Esophagus squamous epithelium (tissue), 5 donors: ENCODE measurements around the gene TAOK3. TPM values are rescaled to one million over a fixed set of nuclear protein-coding genes. Genes with fewer than 3 reads are reported as not detected.

Experiments used
- DNase-seq: peaks from one replicate; lab custom pipeline; 2025; lab: John Stamatoyannopoulos, UW
- H3K27ac ChIP-seq, 4 donors: fragments of 200-600 bp; sonication (generic); one replicate each; pipeline ENCODE4 v1.5.1; 2016 to 2019; ENCODE audit warnings: mild to moderate bottlenecking in 1 of 4
- H3K27me3 ChIP-seq, 4 donors: fragments of 200-600 bp; sonication (generic); 1 replicate in 3 of 4; 2 replicates in 1 of 4; pipeline versions ENCODE4 v1.5.1 to v1.6.0; 2017 to 2021; ENCODE audit warnings: antibody characterized with exemption in 1 of 4
- H3K36me3 ChIP-seq, 3 donors: fragments of 200-600 bp; sonication (generic); one replicate each; pipeline ENCODE4 v1.5.1; 2016 to 2019
- H3K4me1 ChIP-seq, 3 donors: fragments of 200-600 bp; sonication (generic); one replicate each; pipeline ENCODE4 v1.5.1; 2017 to 2019
- H3K4me3 ChIP-seq, 4 donors: fragments of 200-600 bp; sonication (generic); 1 replicate in 3 of 4; 2 replicates in 1 of 4; pipeline ENCODE4 v1.5.1; 2016 to 2019; ENCODE audit warnings: mild to moderate bottlenecking in 2 of 4, moderate library complexity in 1 of 4
- H3K9me3 ChIP-seq, 3 donors: fragments of 200-600 bp; sonication (generic); one replicate each; pipeline ENCODE4 v1.5.1; 2016 to 2019
- CTCF ChIP-seq, 6 experiments: fragments of 450-650 bp in 4 of 6; fragments of 200-600 bp in 2 of 6; sonication (generic) in 2 of 6; IDR thresholded peaks; one replicate each; pipeline ENCODE4 v1.5.1; 2016 to 2019; ENCODE audit warnings: antibody characterized with exemption in 6 of 6, mild to moderate bottlenecking in 4 of 6, moderate library complexity in 4 of 6
- POLR2A ChIP-seq, 4 donors: fragments of 450-650 bp; IDR thresholded peaks; one replicate each; pipeline ENCODE4 v1.6.1; 2017; ENCODE audit warnings: antibody characterized with exemption in 4 of 4, mild to moderate bottlenecking in 4 of 4, moderate library complexity in 3 of 4
- WGBS, 2 donors: methylation state at CpG; one replicate each; pipeline ENCODE4 v1.1.5; 2018; 5-methylcytosine and 5-hydroxymethylcytosine counted together
- intact Hi-C: fragments of 100-400 bp; cut with DNase I; formaldehyde crosslinking; loops from one replicate; pipeline ENCODE4 v1.15.0; 2022
- total RNA-seq, 4 donors: library from RNA; depleted of rRNA; stranded (reverse); fragments of >200 nt; gene quantifications; one replicate each; pipeline ENCODE4 v1.1.0, GENCODE V29; 2016
- donor health status: DM: yes; HTN: yes; CAD: no.

The TAOK3 gene
- total RNA-seq, 4 donors from 2014 or later: 13.7 to 27.7 (median 21.1) TPM

GRCh38 chr12:118189741-118190191 is 182.9 kb downstream of the TAOK3 start:
- Histone ChIP-seq H3K4me1 (peaks cover 0 to 49% (median 15%) of the 10 kb centered on the region in 3 donors), H3K36me3 (peaks cover 0 to 18% (median 0%) of the 10 kb centered on the region in 3 donors), H3K9me3 (no peaks in the 10 kb centered on the region), H3K4me3 (peak overlapping the region; percentile 0 to 56 (median 28)), H3K27ac (peak overlapping the region; percentile 40 to 82 (median 80)), H3K27me3 (no peaks in the 10 kb centered on the region)
- TF ChIP-seq POLR2A (IDR thresholded peaks at IDR 0.05): no peak
- TF ChIP-seq CTCF (IDR thresholded peaks at IDR 0.05): no peak
- DNase-seq: no peak
- 22 to 28% methylated on average over 12 to 13 of the region's 14 CpGs for WGBS, 2 donors
- intact Hi-C loops: no loop called here

GRCh38 chr12:118188690-118189371 is 183.9 kb downstream of the TAOK3 start:
- intact Hi-C loops: no loop called here
- Histone ChIP-seq H3K27me3 (no peaks in the 10 kb centered on the region), H3K4me1 (peaks cover 0 to 49% (median 15%) of the 10 kb centered on the region in 3 donors), H3K9me3 (no peaks in the 10 kb centered on the region), H3K27ac (peak overlapping the region; percentile 16 to 82 (median 64)), H3K36me3 (peaks cover 0 to 9% (median 0%) of the 10 kb centered on the region in 3 donors), H3K4me3 (peak overlapping the region in 3 of 4 donors; percentile 2 to 46 (median 30))
- WGBS, 2 donors: 35 to 41% methylated on average over 10 of the region's 10 CpGs
- TF ChIP-seq POLR2A (IDR thresholded peaks at IDR 0.05) (no peak), CTCF (IDR thresholded peaks at IDR 0.05) (no peak)
- DNase-seq: no peak

GRCh38 chr12:118187751-118188435 is 184.8 kb downstream of the TAOK3 start:
- Histone ChIP-seq H3K36me3 (no peaks in the 10 kb centered on the region), H3K4me3 (peak overlapping the region in 1 of 4 donors; percentile 2), H3K27me3 (no peaks in the 10 kb centered on the region), H3K27ac (peak overlapping the region in 3 of 4 donors; percentile 49 to 82 (median 78)), H3K9me3 (no peaks in the 10 kb centered on the region), H3K4me1 (peaks cover 0 to 54% (median 15%) of the 10 kb centered on the region in 3 donors)
- TF ChIP-seq CTCF (IDR thresholded peaks at IDR 0.05) (no peak), POLR2A (IDR thresholded peaks at IDR 0.05) (no peak)
- intact Hi-C loops: no loop called here
- 61 to 66% methylated on average over 6 of the region's 6 CpGs for WGBS, 2 donors
- DNase-seq: no peak

- no peak overlapping the region for H3K27ac ChIP-seq
- H3K4me3 ChIP-seq: no peak overlapping the region
- TF ChIP-seq POLR2A (IDR thresholded peaks at IDR 0.05) (no peak), CTCF (IDR thresholded peaks at IDR 0.05) (no peak)
- peaks cover 0 to 62% (median 19%) of the 10 kb centered on the region in 3 donors for H3K4me1 ChIP-seq
- no peaks in the 10 kb centered on the region for H3K9me3 ChIP-seq
- no peaks in the 10 kb centered on the region for H3K27me3 ChIP-seq
- peaks cover 0 to 8% (median 5%) of the 10 kb centered on the region in 3 donors for H3K36me3 ChIP-seq
- no peak for DNase-seq
- intact Hi-C loops: no loop called here
- 69 to 71% methylated on average over 5 of the region's 5 CpGs for WGBS, 2 donors
Measured at GRCh38 chr12:118185602-118186397, 186.9 kb downstream of the TAOK3 start.
